GM19463 (cell line): ENCODE measurements around the gene PCDHA6.
"Not testable (repeated sequence)": the region's sequence is repeated elsewhere in the genome, so short reads cannot be mapped to it uniquely, and the experiment has no call there.

Experiments
- ATAC-seq: cut with Tn5 transposase; IDR thresholded peaks from one replicate; pipeline ENCODE4 v1.9.1; 2021; ENCODE audit warnings: mild to moderate bottlenecking, moderate library complexity; ENCODE audit not compliant: unreplicated experiment

PCDHA6 gene

GRCh38 chr5:140821375-140822280 lies 6.1 kb upstream of the PCDHA6 start, which contains the start of gene PCDHA5:
Gene PCDHA5 (plus strand): TSS chr5:140821613.
- ATAC-seq = no peak

- no peak for ATAC-seq
Observed at GRCh38 chr5:140822281-140822629, 5.5 kb upstream of the PCDHA6 start.

GRCh38 chr5:140822969-140823368 lies 4.8 kb upstream of the PCDHA6 start:
- ATAC-seq = not testable (repeated sequence)

GRCh38 chr5:140823475-140823874 lies 4.3 kb upstream of the PCDHA6 start:
- ATAC-seq = no peak

GRCh38 chr5:140828362-140828737 lies 590 bp downstream of the PCDHA6 start:
- no peak for ATAC-seq

GRCh38 chr5:140829511-140830501 lies 2.0 kb downstream of the PCDHA6 start:
- ATAC-seq = not testable (repeated sequence)

- no peak for ATAC-seq
Observed at GRCh38 chr5:140833993-140834392, 6.2 kb downstream of the PCDHA6 start, which contains the start of gene PCDHA7. Gene PCDHA7 (plus strand): TSS chr5:140834269. CDS start chr5:140834384, 115 bp downstream.

- ATAC-seq = not testable (repeated sequence)
Observed at GRCh38 chr5:140834439-140835008, 6.8 kb downstream of the PCDHA6 start.

- no peak for ATAC-seq
Observed at GRCh38 chr5:140835622-140836510, 8.1 kb downstream of the PCDHA6 start.

- ATAC-seq = no peak
Observed at GRCh38 chr5:140840978-140841962, 13.5 kb downstream of the PCDHA6 start, which contains the start of gene PCDHA8. Gene PCDHA8 (plus strand): TSS chr5:140841187. CDS start chr5:140841322, 135 bp downstream.

GRCh38 chr5:140842798-140843733 lies 15.3 kb downstream of the PCDHA6 start:
- no peak for ATAC-seq

- ATAC-seq = not testable (repeated sequence)
Observed at GRCh38 chr5:140848139-140849102, 20.7 kb downstream of the PCDHA6 start, which contains the start of gene PCDHA9. Gene PCDHA9 (plus strand): TSS chr5:140848382. CDS start chr5:140848496, 114 bp downstream.

- not testable (repeated sequence) for ATAC-seq
Observed at GRCh38 chr5:140849831-140850634, 22.3 kb downstream of the PCDHA6 start.

GRCh38 chr5:140855772-140856674 lies 28.3 kb downstream of the PCDHA6 start, which contains the start of gene PCDHA10:
Gene PCDHA10 (plus strand): TSS chr5:140855897. CDS start chr5:140856049, 152 bp downstream.
- ATAC-seq = no peak
